Measurements from ENCODE around the gene ZFTA.
"Not testable (repeated sequence)": the region's sequence is repeated elsewhere in the genome, so short reads cannot be mapped to it uniquely, and the experiment has no call there.

ZFTA gene

DNA sequence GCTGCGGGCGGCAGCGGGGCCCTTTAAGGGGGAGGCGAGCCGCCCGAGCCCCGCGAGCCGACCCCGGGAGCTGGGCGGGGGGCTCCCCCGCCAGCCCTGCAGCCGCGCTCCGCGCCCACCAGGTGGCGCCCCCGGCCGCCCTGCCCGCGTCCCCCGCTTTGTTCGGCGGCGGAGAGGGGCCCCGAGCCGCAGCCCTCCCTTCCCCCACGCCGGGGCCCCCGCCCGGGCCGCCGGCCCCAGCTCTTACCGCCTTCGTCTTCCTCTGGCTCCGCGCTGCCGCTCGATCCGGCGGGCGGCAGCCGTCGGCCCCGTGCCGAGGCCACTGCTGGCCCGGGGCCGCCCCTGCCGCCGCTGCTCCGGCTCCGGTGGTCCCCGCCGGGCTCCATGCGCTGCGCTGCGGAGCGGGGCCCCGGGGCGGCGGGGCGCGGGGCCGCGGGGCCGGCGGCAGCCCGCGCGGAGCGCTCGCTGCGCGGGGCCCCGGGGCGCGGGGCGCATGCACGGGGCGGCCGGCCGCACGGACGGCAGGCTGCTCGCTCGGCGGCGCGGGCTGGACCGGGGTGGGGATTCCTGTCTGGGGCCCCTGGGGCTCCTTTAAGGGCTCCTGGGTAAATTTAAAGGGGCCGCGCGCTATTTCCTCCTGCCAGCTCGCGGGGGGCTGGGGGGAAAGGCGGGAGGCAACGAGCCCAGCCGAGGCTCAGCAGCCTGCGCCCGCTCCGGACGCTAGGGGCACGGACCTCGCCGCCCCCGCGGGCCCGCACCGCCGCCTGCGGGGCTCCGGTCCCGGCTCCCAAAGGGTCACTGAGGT lies at the start of gene ZFTA:
TSS of gene ZFTA (minus strand) at position 539 of the 805 bp plus-strand sequence. CDS start at position 386, 153 bp downstream.
- peak; percentile 42 to 49 for DNase-seq

DNA sequence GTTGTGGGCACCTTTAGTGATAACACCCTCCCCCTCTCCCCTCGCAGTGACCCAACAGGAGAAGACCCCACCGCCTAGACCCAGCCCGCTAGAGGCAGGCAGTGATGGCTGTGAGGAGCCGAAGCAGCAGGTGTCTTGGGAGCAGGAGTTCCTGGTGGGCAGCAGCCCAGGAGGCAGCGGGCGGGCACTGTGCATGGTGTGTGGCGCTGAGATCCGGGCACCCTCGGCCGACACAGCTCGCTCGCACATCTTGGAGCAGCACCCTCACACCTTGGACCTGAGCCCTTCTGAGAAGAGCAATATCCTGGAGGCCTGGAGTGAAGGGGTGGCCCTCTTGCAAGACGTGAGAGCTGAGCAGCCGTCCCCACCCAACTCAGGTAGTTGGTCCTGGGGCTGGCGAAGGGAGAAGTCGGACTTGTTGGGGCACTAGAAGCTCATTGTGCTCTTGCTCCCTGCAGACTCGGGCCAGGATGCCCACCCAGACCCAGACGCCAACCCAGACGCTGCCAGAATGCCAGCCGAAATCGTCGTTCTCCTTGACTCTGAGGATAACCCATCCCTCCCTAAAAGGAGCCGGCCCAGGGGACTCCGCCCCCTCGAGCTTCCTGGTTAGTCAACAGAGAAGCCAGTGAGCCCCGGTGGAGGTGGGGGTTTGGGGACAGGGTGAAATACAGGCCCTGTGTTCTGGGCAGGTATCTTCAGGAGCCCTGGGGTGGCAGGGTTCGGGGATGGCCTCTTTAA lies 49.4 kb upstream of the ZFTA start:
- DNase-seq: no peak

DNA sequence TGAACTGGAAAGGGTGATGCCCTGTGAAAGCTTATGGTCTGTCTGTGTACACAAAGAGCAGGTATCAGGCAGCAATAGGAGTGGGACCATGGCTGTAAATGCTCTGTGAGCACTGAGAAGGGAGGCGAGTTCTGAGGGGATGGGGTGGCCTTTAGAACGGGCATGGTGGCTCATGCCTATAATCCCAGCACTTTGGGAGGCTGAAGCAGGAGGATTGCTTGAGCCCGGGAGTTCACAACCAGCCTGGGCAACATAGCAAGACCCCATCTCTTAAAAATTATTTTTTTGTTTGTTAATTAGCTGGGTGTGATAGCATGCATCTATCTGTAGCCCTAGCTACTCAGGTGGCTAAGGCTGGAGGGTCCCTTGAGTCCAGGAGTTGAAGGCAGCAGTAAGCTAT lies 48.2 kb upstream of the ZFTA start:
- no peak for DNase-seq

DNA sequence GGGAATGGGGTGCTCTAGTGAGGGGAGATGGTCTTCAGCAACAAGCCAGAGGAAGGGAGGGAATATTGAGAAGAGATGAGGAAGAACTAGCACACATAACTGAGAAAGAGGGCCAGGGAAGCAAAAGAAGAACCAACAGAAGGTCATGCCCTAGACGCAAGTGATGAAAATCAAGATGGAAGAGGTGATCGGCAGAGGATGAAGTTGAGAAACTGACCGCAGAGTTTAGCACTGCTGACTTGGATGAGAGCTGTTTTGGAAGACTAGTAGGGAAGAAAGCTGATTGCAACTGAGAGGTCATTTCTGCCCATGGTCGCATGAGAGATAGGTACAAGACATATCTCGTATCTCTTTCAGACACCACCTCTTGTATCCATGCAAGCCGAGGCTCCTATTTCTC lies 47.6 kb upstream of the ZFTA start:
- DNase-seq: no peak

DNA sequence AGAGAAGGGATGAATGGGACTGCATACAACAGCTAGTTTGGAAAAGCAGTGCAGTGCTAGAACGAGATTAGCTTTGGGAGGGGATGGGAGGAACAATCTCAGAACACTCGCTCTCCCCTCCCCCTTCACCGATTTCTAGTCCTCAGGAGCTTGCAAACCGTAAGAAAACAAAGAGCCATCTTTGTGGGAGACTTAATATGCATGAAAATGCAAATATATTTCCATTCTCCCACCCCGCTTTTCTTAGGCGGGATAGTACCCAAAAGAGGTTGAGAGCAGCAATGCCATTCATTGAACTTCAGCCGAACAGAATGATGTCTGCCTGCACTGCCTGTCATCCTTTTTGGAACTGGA lies 45.8 kb upstream of the ZFTA start:
- no peak for DNase-seq

DNA sequence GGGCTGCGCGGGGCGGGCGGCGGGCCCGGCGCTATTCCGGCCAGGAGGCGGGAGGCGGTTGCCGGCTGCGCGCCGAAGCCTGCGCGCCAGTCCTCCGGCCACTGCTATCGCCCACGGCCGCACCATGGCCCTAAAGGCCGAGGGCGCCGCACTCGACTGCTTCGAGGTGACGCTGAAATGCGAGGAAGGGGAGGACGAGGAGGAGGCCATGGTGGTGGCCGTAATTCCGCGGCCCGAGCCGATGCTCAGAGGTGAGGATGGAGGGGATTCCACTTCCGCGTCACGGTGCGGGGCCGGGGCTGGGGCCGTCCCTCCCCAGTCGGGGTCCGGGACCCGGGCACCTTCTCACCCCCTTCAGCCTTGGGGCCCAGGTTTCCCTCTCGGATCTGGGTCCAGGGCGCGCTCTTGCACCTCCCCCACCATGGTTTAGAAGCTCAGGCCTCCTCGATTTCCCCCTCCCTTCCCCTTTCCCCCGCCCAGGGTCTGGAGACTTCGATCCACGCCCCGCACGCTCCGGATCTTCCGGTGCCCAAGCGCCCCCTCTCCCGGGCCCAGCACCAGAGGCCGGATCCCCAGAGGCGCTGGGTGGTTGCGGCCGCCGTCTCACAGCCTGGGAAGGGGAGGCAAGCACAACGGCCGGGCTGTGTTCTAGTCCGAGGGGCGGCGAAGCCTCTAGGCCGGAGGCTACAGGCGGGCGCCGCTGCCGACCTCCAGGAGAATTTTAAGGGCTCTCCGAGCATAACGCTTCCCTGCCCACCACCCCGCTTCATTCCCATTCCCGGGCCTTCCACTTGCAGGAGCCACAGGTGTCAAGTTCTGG lies 45.2 kb upstream of the ZFTA start:
- peak in 1 of 2 experiments; percentile 7 for DNase-seq

DNA sequence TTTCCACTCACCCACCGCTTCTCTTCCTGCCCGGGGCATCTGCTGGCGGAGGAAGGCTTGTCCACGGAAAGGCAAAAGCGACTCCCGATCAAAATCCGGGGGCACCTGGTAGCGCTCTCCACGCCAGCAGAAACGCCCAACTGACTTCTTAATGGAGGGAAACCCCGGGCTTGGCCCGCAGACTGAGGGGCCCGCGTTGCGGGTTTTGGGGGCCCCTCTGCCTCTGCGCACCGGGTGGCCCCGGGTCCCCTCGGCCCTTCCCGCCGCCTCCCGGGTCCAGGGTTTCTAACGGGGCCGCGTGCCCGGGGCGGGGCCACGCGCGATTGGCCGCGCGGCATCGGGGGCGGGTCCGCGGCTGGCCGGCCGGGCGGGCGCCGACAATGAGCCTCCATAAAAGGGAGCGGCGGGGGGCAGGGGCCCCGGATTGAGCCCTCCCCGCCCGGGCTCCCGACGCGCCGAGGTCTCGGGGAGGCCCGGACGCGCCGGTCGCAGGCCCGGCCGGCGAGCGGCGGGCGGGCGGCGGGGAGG lies 44.5 kb upstream of the ZFTA start, which contains the start of gene SPINDOC:
TSS of gene SPINDOC (plus strand) at position 422 of the 528 bp plus-strand sequence. CDS start 231 bp downstream, outside the sequence.
- DNase-seq: peak; percentile 38 to 41

DNA sequence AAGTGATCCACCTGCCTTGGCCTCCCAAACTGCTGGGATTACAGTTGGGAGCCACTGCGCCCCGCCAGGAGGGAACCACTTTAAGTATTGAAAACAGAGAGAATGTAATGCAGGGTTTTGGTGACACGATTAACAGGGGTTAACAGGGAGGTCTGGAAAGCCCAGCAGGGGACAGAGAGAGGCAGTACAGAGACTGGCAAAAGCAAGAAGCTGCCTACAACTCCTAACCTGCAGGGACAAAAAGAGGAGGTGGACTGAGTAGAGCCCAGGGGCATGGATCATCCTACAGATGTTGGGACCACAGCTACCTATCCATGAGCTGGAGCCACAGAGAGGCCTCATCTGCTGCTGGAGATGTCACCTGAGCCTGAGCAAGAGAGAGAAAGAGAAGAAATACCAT lies 42.9 kb upstream of the ZFTA start:
- no peak for DNase-seq

DNA sequence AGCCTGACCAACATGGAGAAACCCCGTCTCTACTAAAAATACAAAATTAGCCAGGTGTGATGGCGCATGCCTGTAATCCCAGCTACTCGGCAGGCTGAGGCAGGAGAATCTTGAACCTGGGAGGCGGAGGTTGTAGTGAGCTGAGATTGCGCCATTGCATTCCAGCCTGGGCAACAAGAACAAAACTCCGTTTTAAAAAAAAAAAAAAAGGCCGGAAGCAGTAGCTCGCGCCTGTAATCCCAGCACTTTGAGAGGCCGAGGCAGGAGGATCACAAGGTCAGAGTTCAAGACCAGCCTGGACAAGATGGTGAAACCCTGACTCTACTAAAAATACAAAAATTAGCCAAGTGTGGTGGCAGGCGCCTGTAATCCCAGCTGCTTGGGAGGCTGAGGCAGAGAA lies 41.8 kb upstream of the ZFTA start:
- not testable (repeated sequence) for DNase-seq

DNA sequence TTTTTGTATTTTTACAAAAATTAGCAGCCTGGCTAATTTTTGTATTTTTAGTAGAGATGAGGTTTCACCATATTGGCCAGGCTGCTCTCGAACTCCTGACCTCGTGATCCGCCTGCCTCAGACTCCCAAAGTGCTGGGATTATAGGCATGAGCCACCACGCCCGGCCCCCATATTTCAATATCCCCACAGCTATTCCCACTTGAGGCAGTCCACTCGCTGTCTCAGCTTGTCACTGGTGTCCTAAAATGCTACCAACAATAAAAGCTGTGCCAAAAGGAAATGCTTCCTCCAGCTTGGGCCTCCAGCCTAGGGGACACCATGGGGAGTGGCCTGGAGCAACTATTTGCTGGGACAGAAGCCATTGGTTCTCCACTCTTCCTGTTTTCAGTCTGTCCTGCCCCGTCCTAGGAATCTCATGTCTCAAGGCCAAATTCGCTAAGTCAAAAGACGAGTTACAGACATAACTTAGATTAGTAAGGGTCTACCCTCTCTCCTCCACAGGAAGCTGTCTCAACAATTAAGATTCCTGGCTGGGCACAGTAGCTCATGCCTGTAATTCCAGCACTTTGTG lies 37.4 kb upstream of the ZFTA start:
- no peak for DNase-seq

DNA sequence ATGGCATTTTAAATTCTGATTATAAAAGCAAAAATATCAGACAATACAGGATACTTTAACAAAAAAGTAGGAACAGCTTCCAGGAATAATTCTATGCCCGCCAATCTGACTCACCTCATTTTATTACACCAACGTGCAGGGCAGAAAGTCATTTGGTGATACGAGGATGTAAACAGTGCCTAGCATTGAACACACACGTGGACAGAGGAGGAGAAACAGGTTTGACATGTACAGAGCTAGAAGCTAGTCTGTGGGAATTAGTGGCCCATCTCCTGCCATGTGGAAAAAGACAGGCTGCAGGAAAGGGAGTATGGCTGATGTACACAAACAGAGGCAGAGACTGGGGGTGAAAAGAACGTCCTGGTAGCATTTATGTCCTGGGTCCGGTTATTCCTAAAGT lies 35.7 kb upstream of the ZFTA start:
- DNase-seq: no peak

DNA sequence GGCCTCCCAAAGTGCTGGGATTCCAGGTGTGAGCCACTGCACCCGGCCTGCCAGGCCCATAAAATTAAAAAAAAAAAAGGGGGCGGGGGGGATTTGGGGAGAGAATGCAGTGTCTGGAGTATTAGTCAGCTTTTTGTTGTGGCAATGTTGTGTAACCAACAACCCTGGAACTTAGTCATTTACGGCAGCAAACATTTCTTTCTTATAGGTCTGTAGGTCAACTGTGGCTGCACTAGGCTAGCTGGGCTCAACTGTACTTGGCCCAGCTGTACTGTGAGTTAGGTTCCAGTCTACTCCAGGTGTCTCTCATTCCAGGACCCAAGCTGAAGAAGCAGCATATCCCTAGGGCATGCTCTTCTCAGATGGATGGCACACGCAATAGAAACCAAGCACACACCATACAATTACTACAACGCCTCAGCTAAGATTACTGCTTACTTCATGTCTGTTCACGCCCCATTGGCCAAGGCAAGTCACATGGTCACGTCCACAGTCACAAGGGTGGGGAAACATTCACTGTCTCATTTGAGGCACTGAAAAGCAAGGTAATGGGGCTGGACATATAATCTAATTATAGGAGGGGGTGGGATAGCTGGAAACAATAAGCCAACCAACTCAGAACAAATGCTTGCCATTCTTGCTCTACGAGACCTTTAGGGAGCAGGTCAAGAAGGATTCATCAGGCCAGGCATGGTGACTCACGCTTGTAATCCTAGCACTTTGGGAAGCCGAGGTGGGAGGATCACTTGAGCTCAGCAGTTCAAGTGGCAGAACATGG lies 34.3 kb upstream of the ZFTA start:
- DNase-seq: no peak

DNA sequence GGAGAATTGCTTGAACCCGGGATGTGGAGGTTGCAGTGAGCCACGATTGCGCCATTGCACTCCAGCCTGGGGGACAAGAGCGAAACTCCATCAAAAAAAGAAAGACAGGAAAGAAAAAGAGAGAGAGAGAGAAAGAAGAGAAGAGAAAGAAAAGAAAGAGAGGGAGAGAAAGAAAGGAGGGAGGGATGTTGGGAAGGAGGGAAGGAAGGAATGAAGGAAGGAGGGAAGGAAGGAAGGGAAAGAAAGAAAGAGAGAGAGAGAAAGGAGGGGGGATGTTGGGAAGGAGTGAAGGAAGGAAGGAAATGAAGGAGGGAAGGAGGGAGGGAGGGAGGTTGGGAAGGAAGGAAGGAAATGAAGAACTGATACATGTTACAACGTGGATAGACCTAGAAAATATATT lies 32.3 kb upstream of the ZFTA start:
- DNase-seq: no peak

DNA sequence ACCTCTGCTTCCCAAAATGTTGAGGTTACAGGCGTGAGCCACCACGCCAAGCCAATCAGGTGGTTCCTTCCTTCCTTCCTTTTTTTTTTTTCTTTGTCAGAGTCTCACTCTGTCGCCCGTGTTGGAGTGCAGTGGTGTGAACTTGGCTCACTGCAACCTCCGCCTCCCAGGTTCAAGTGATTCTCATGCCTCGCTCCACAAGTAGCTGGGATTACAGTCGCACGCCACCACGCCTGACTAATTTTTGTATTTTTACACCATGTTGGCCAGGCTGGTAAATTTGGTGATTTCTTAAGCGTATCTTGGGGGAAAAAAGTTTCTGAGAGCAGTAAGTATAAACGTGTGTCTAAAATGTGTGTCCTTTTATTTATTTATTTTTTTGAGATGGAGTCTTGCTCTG lies 26.5 kb upstream of the ZFTA start:
- no peak for DNase-seq

DNA sequence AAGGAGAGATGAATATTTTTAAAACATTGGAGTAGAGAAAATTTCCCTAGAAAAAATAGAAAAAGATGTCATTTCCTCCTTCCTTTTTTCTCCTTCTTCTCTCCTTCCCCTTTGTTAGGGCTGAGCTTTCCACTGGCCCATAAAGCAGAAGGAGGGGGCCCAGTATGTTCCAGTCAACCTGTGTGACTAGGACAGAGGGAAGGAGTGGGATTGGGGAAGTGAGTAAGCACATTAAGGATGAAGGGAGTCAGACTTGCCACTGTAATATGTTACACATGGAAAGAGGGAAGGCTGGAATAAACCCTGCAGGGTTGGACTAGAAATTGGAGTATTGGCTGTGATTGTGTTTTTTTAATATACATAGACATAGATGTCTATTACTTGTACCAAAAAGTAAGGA lies 24.6 kb upstream of the ZFTA start:
- no peak for DNase-seq

DNA sequence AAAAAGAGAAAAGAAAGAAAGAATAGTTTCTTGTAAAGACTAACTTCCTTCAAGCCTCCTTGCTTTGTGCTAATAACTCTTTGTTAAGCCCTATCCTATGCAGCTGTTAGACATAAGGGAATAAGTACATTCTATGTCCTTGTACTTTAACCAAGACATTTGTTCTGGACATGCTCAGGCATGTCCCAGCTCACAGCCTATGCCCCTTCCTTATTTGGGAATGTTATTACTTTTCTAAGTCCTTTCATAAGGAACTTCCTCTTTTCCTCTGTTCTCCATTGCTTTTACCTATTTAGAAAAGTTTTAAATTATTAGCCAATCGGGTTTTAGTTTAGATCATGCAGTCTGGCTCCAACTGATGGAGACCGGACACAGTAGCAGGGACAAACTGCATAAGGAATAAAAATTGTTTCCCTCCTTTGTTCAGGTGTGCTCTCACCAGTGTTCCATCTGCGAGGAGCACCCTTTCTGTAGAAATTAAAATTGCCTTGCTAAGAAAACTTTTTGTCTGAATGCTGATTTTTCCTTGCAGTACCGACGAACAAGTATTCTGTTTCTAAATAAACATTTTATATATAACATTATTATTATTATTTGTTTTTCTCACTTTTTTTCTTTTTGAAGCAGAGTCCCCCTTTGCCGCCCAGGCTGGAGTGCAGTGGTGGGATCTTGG lies 23.1 kb upstream of the ZFTA start:
- DNase-seq: no peak

DNA sequence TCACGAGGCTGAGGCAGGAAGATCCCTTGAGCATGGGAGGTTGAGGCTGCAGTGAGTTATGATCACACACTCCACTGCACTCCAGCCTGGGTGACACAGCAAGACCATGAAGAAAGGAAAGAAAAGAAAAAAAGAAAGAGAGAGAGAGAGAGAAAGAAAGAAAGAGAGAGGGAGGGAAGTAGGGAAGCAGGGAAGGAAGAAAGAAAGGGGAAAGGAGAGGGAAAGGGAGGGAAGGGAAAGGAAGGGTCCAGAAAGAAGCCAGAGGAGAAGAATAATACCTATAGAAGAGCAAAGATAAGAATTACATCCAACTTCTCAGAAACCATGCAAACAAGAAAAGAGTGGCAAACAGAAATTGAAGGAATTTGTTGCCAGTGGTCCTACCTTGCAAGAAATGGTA lies 17.2 kb upstream of the ZFTA start:
- DNase-seq: no peak

DNA sequence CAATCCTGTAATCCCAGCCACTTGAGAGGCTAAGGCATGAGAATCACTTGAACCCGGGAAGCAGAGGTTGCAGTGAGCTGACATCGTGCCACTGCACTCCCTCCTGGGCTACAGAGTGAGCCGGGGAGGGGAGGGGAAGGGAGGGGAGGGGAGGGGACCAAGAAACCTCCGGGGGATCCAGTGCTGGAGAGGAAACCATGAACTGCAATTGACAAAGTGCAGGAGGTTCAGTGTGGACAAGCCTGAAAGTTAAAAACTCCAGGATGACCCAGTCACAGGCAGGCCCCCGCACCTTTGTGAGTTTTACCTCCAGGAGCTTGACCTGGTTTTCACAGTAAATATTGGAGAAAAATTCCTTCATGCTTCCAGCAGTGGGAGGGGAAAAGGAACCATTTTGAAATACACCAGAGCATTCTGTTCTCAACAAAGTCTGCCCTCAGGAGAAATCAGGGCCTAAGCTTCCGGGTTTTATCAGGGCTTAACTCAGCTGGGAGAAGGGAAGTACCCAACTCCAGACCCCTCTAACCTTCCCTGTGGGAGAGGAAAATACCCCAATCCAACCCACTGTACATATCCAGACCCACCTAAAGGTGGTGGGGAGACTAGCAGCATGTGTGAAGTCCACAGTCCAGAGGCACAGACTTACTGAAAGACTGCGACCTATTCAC lies 15.5 kb upstream of the ZFTA start:
- no peak for DNase-seq

DNA sequence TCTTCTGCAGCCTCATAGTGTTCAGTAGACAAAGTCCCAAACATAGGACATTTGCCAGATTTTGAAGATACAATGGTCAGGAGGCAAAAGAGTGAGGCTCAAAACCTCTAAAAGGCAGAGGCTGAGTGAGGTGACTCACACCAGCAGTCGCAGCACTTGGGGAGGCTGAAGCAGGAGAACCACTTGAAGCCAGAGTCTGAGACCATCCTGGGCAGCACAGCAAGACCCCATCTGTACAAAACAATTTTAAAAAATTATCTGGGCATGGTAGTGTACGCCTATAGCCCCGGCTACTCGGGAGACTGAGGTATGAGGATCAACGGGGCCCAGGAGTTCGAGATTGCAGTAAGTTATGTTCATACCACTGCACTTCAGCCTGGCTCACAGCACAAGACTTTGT lies 14.2 kb upstream of the ZFTA start:
- DNase-seq: no peak

DNA sequence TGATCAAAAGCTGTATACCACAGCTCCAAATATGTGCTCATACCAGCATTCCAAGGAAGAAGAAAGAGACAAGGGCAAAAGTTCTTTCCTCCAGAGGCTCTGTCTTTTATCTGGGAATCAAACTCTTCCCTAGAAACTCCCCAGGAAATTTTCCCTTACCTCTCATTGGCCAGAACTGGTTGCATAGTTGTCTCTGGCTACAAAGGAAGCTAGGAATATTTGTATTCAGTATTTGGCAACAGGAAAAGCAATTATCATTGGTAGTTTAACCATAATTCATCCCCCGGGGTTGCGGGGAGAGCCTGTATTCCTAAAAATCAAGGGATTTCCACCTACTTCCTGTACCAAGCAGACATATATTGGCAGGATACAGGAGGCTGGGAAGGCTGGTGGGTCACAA lies 10.5 kb upstream of the ZFTA start:
- no peak for DNase-seq

DNA sequence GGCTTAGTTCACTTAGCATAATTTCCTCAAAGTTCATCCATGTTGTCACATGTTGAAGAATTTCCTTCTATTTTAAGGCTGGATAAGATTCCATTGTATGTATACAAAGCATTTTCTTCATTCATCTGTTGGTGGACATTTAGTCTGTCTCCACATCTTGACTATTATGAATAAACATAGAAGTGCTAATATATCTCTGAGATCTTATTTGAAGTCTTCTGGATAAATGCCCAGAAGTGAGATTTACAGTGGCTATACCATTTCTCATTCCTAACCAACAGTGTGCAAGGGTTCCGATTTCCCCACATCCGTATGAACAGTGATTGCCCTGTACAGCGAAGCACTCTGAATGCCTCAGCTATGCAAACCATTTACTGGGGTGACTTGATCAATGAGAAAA lies 6.6 kb upstream of the ZFTA start:
- DNase-seq: no peak
